HAP-1 (cell line): Measurements from ENCODE around the gene PFKFB3.
"Not testable (repeated sequence)": the region's sequence is repeated elsewhere in the genome, so short reads cannot be mapped to it uniquely, and the experiment has no call there.

Experiments used
- DNase-seq, 2 experiments: peaks; one replicate each; pipeline ENCODE4 v3.0.0-alpha.2; 2016 to 2020; ENCODE audit warnings: low spot score in 2 of 2
- H3K27me3 ChIP-seq: fragments of 250-450 bp; sonication (Bioruptor Pico); 2 replicates; pipeline ENCODE4 v1.5.1; 2020; ENCODE audit warnings: low read depth, mild to moderate bottlenecking, moderate library complexity
- H3K36me3 ChIP-seq: fragments of 250-450 bp; sonication (Bioruptor Pico); replicated peaks from 2 replicates; pipeline ENCODE4 v1.5.1; 2020; ENCODE audit warnings: mild to moderate bottlenecking
- H3K4me1 ChIP-seq: fragments of 250-450 bp; sonication (Bioruptor Pico); 2 replicates; pipeline ENCODE4 v1.5.1; 2020; ENCODE audit warnings: mild to moderate bottlenecking
- H3K4me3 ChIP-seq: fragments of 250-450 bp; sonication (Bioruptor Pico); 2 replicates; pipeline ENCODE4 v1.5.1; 2020; ENCODE audit warnings: mild to moderate bottlenecking, moderate library complexity
- H3K9me3 ChIP-seq: fragments of 250-450 bp; sonication (Bioruptor Pico); 2 replicates; pipeline ENCODE4 v1.5.1; 2020; ENCODE audit warnings: mild to moderate bottlenecking, moderate library complexity
- in situ Hi-C: fragments of 300-500 bp; cut with MboI; formaldehyde crosslinking; loops from 3 replicates; pipeline ENCODE4 v1.14.3; 2020; ENCODE audit warnings: low sequenced_read_pairs, inconsistent platforms, mixed read lengths

The PFKFB3 gene

GRCh38 chr10:6201516-6201975 is 1.2 kb upstream of the PFKFB3 start:
- no peaks in the 10 kb centered on the region for H3K36me3 ChIP-seq
- H3K4me3 ChIP-seq, result peak overlapping the region; percentile 53
- in situ Hi-C loops, result loop anchor here (10.0 to 25.0 kb wide), 2 partner anchors 97 to 186 kb away; no protein-coding TSS in a partner anchor
- no peaks in the 10 kb centered on the region for H3K27me3 ChIP-seq
- peak; percentile 57 to 82 for DNase-seq
- H3K4me1 ChIP-seq, result peaks cover 29% of the 10 kb centered on the region
- H3K9me3 ChIP-seq, result no peaks in the 10 kb centered on the region

DNA sequence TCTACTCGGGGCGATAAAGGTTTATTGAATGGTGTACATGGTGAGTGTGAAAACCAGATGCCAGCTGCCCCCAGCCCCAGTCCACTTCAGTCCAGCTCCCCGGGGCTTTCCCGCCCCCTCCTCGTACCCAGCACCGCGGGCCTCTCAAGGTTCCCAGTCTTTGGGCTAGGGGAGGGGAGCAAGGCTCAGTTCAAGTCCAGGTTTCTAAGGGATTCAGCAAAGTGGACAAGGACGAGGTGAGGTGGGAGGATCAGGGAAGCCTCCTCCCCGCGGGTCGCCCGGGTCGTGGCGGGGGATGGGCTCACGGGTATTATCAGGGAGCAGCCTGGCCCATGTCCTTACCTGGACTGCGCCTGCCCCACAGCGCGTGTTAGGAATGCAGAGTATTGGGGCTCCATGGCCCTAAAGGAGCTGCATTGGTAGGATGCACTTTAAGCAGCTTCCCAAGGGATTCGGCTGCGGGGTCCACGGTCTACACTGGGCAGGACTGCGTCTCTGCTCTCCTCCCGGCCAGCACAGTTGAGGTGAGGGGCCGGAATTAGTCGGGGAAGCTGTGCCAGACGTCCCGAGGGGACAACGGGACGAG is 541 bp upstream of the PFKFB3 start:
- in situ Hi-C loops, result loop anchor here (10.0 to 25.0 kb wide), 2 partner anchors 97 to 185 kb away; no protein-coding TSS in a partner anchor
- H3K27me3 ChIP-seq, result no peaks in the 10 kb centered on the region
- peak overlapping the region; percentile 53 for H3K4me3 ChIP-seq
- H3K9me3 ChIP-seq, result no peaks in the 10 kb centered on the region
- peak in 1 of 2 experiments; percentile 28 for DNase-seq
- no peaks in the 10 kb centered on the region for H3K36me3 ChIP-seq
- H3K4me1 ChIP-seq, result peaks cover 29% of the 10 kb centered on the region

DNA sequence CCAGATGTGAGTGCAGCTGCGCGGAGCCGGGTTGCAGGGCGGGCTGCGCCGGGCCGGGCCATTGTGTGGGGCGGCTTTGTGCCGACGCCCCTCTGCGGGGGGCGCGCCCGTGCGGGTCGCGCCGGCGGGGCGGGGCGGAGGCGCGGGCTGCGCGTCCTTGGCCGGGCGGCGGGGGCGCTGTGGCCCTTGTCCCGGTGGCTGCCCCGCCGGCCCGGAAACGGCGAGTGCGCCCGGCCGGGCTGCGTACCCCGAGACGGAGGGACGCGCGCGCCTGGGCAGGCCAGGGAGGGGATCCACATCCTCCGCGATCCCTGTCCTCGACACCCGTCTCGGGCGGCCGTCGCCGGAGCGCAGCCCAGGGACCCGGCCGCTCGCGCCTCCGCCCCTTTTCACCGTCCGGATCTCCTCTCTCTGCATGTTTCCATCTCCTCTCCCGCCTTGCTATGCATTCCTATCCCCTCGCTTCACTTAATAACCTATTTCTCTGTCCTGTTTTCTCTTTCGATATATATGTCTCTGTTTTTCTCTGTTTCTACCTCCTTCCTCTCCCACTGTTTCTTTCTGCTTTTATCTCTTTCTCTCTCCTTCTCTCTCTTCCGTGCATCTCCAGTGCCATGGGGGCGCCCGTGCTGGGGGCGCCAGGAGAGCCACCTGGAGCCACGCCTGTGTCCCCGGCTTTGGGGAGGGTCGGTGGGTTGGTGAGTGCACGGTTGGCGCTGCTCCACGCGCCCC is 765 bp downstream of the PFKFB3 start:
- peaks cover 29% of the 10 kb centered on the region for H3K4me1 ChIP-seq
- no peaks in the 10 kb centered on the region for H3K27me3 ChIP-seq
- H3K9me3 ChIP-seq, result no peaks in the 10 kb centered on the region
- DNase-seq, result peak; percentile 33 to 74
- H3K4me3 ChIP-seq, result peak overlapping the region; percentile 53
- H3K36me3 ChIP-seq, result no peaks in the 10 kb centered on the region
- in situ Hi-C loops, result loop anchor here (10.0 to 25.0 kb wide), 2 partner anchors 99 to 184 kb away; no protein-coding TSS in a partner anchor

DNA sequence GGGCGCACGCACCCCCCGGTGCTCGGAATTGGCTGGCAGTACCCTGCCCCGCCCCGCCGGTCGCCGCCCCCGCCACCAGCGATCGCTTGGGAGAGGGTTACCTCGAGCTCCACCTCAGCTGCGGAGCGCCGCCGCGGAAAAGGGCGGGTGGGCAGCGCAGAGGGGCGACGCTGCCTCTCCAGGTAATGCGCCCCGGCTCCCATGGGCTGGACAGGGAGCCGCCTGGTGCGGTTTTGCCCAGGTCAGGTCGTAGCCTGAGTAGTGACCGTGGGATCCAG is 1.3 kb downstream of the PFKFB3 start:
- in situ Hi-C loops, result loop anchor here (10.0 to 25.0 kb wide), 2 partner anchors 99 to 183 kb away; no protein-coding TSS in a partner anchor
- no peaks in the 10 kb centered on the region for H3K27me3 ChIP-seq

GRCh38 chr10:6204341-6205191 is 1.8 kb downstream of the PFKFB3 start:
- peak; percentile 77 to 85 for DNase-seq
- H3K27me3 ChIP-seq, result no peaks in the 10 kb centered on the region
- peak overlapping the region; percentile 53 for H3K4me3 ChIP-seq
- peaks cover 29% of the 10 kb centered on the region for H3K4me1 ChIP-seq
- no peaks in the 10 kb centered on the region for H3K9me3 ChIP-seq
- H3K36me3 ChIP-seq, result no peaks in the 10 kb centered on the region
- in situ Hi-C loops, result loop anchor here (10.0 to 25.0 kb wide), 2 partner anchors 100 to 183 kb away; no protein-coding TSS in a partner anchor

More for the DNA sequence above, 1.3 kb downstream of the PFKFB3 start:
- Histone ChIP-seq H3K36me3 (no peaks in the 10 kb centered on the region), H3K9me3 (no peaks in the 10 kb centered on the region), H3K4me1 (peaks cover 29% of the 10 kb centered on the region), H3K4me3 (peak overlapping the region; percentile 53)
- peak in 1 of 2 experiments; percentile 24 for DNase-seq

- DNase-seq, result not testable (repeated sequence)
- in situ Hi-C loops, result loop anchor here (10.0 to 25.0 kb wide), 2 partner anchors 102 to 181 kb away; no protein-coding TSS in a partner anchor
- H3K4me1 ChIP-seq, result peaks cover 25% of the 10 kb centered on the region
Observed at GRCh38 chr10:6206486-6206885, 3.8 kb downstream of the PFKFB3 start.

GRCh38 chr10:6207658-6208057 is 4.9 kb downstream of the PFKFB3 start:
- Histone ChIP-seq H3K4me1 (peaks cover 17% of the 10 kb centered on the region), H3K9me3 (no peaks in the 10 kb centered on the region), H3K27me3 (no peaks in the 10 kb centered on the region), H3K4me3 (no peak overlapping the region), H3K36me3 (no peaks in the 10 kb centered on the region)
- in situ Hi-C loops, result loop anchor here (10.0 to 25.0 kb wide), 2 partner anchors 103 to 180 kb away; no protein-coding TSS in a partner anchor
- no peak for DNase-seq

More at GRCh38 chr10:6206486-6206885, 3.8 kb downstream of the PFKFB3 start:
- not testable (repeated sequence) for H3K27me3 ChIP-seq, H3K36me3 ChIP-seq, H3K9me3 ChIP-seq, H3K4me3 ChIP-seq

- H3K9me3 ChIP-seq, result no peaks in the 10 kb centered on the region
- H3K4me3 ChIP-seq, result no peak overlapping the region
- no peak for DNase-seq
- H3K36me3 ChIP-seq, result peaks cover 6% of the 10 kb centered on the region; the same call in 1 of the 2 replicates
- no peaks in the 10 kb centered on the region for H3K27me3 ChIP-seq
- H3K4me1 ChIP-seq, result peaks cover 12% of the 10 kb centered on the region
- in situ Hi-C loops, result loop anchor here (10.0 to 25.0 kb wide), 2 partner anchors 104 to 178 kb away; no protein-coding TSS in a partner anchor
Observed at GRCh38 chr10:6208799-6209235, 6.1 kb downstream of the PFKFB3 start.

- no peak for DNase-seq
- peaks cover 15% of the 10 kb centered on the region for H3K36me3 ChIP-seq
Observed at GRCh38 chr10:6211341-6211670, 8.6 kb downstream of the PFKFB3 start.

GRCh38 chr10:6211671-6212635 is 9.2 kb downstream of the PFKFB3 start:
- H3K9me3 ChIP-seq, result no peaks in the 10 kb centered on the region
- H3K4me1 ChIP-seq, result no peaks in the 10 kb centered on the region; the same call in 1 of the 2 replicates
- no peak for DNase-seq
- no peaks in the 10 kb centered on the region for H3K27me3 ChIP-seq
- H3K36me3 ChIP-seq, result peaks cover 22% of the 10 kb centered on the region
- in situ Hi-C loops, result loop anchor here (25.0 kb wide), 1 partner anchor 175 kb away; no protein-coding TSS in a partner anchor
- no peak overlapping the region for H3K4me3 ChIP-seq

More at GRCh38 chr10:6211341-6211670, 8.6 kb downstream of the PFKFB3 start:
- in situ Hi-C loops, result loop anchor here (25.0 kb wide), 1 partner anchor 176 kb away; no protein-coding TSS in a partner anchor
- Histone ChIP-seq H3K9me3 (no peaks in the 10 kb centered on the region), H3K27me3 (no peaks in the 10 kb centered on the region), H3K4me3 (no peak overlapping the region), H3K4me1 (no peaks in the 10 kb centered on the region; the same call in 1 of the 2 replicates)

GRCh38 chr10:6212806-6213205 is 10.1 kb downstream of the PFKFB3 start:
- peaks cover 30% of the 10 kb centered on the region for H3K36me3 ChIP-seq
- no peak overlapping the region for H3K4me3 ChIP-seq
- no peaks in the 10 kb centered on the region for H3K9me3 ChIP-seq
- no peaks in the 10 kb centered on the region; the same call in 1 of the 2 replicates for H3K4me1 ChIP-seq
- no peak for DNase-seq
- in situ Hi-C loops, result loop anchor here (25.0 kb wide), 1 partner anchor 174 kb away; no protein-coding TSS in a partner anchor
- H3K27me3 ChIP-seq, result no peaks in the 10 kb centered on the region

- peaks cover 32% of the 10 kb centered on the region for H3K36me3 ChIP-seq
- in situ Hi-C loops, result loop anchor here (25.0 kb wide), 1 partner anchor 174 kb away; no protein-coding TSS in a partner anchor
- H3K27me3 ChIP-seq, result no peaks in the 10 kb centered on the region
Observed at GRCh38 chr10:6213257-6213905, 10.6 kb downstream of the PFKFB3 start.

More at GRCh38 chr10:6213257-6213905, 10.6 kb downstream of the PFKFB3 start:
- no peak overlapping the region for H3K4me3 ChIP-seq
- H3K9me3 ChIP-seq, result no peaks in the 10 kb centered on the region
- no peaks in the 10 kb centered on the region; the same call in 1 of the 2 replicates for H3K4me1 ChIP-seq
- DNase-seq, result no peak
